MCF 10A (cell line): ENCODE measurements around the gene LARGE2. TPM values are rescaled to one million over a fixed set of nuclear protein-coding genes. Genes with fewer than 3 reads are reported as not detected.
A peak's percentile ranks its signal among the peaks of the same experiment; 100 is the strongest.

Experiments used
- BruUV-seq: library from RNA; stranded (reverse); fragments of 400-500 nt; replicated peaks from 2 replicates; lab custom pipeline; 2021; lab: Mats Ljungman, UMichigan
- CTCF ChIA-PET: fragments of 300-600 bp; sonication (Branson Sonifier 250); formaldehyde crosslinking; extraction: SDS; loops from one replicate; lab custom pipeline; 2021; ENCODE audit warnings: antibody characterized with exemption, inconsistent platforms; lab: Yijun Ruan, JAX
- POLR2A ChIA-PET: fragments of 300-600, 350-650 bp; sonication (Branson Sonifier 250); formaldehyde crosslinking; extraction: SDS; loops from one replicate; lab custom pipeline; 2020; ENCODE audit warnings: antibody characterized with exemption, inconsistent platforms; lab: Yijun Ruan, JAX
- DNase-seq: peaks from one replicate; pipeline ENCODE4 v3.0.0-alpha.2; 2018; ENCODE audit not compliant: unreplicated experiment
- H3K27ac Mint-ChIP-seq: one replicate; pipeline ENCODE4 v1.8.0; 2022; ENCODE audit warnings: mild to moderate bottlenecking, low read depth, mixed read lengths; ENCODE audit not compliant: unreplicated experiment
- H3K27me3 Mint-ChIP-seq: one replicate; pipeline ENCODE4 v1.8.0; 2022; ENCODE audit warnings: mixed read lengths; ENCODE audit not compliant: insufficient read depth, unreplicated experiment
- H3K36me3 Mint-ChIP-seq: one replicate; pipeline ENCODE4 v1.8.0; 2022; ENCODE audit warnings: mild to moderate bottlenecking, moderate library complexity, mixed read lengths; ENCODE audit not compliant: insufficient read depth, unreplicated experiment
- H3K4me1 Mint-ChIP-seq: one replicate; pipeline ENCODE4 v1.8.0; 2022; ENCODE audit warnings: mixed read lengths; ENCODE audit not compliant: insufficient read depth, unreplicated experiment
- H3K4me3 Mint-ChIP-seq: one replicate; pipeline ENCODE4 v1.8.0; 2022; ENCODE audit warnings: mild to moderate bottlenecking, moderate library complexity, mixed read lengths; ENCODE audit not compliant: unreplicated experiment
- H3K9me3 Mint-ChIP-seq: one replicate; pipeline ENCODE4 v1.8.0; 2022; ENCODE audit warnings: mixed read lengths; ENCODE audit not compliant: unreplicated experiment
- CTCF ChIP-seq: fragments of 200-600 bp; IDR thresholded peaks from one replicate; pipeline ENCODE4 v1.8.0; 2022; ENCODE audit warnings: antibody characterized with exemption, mild to moderate bottlenecking; ENCODE audit not compliant: unreplicated experiment
- intact Hi-C: fragments of 100-400 bp; cut with micrococcal nuclease; formaldehyde crosslinking; loops from 2 replicates; pipeline ENCODE4 v1.14.1; 2022
- total RNA-seq: library from RNA; stranded (reverse); gene quantifications from 2 replicates; pipeline ENCODE4 v1.2.3, GENCODE V29; 2022

The LARGE2 gene
- total RNA-seq, 1 experiment from 2014 or later = 0.91 TPM

GRCh38 chr11:45895553-45896259, 26.8 kb upstream of the LARGE2 start:
- ChIA-PET CTCF (interaction anchor here (0.7 kb wide), 1 partner anchor 46 kb away, joined by 5 read pairs; no protein-coding TSS in a partner anchor), POLR2A (interaction anchor here (0.6 kb wide), 1 partner anchor 22 kb away, joined by 3 read pairs; no protein-coding TSS in a partner anchor)

GRCh38 chr11:45896422-45896984, 26.0 kb upstream of the LARGE2 start:
- Mint-ChIP-seq H3K9me3 (no peaks in the 10 kb centered on the region), H3K27me3 (peaks cover 3% of the 10 kb centered on the region)

More at GRCh38 chr11:45895553-45896259, 26.8 kb upstream of the LARGE2 start:
- intact Hi-C loops = loop anchor here (10.0 kb wide), 1 partner anchor 51 kb away; the partner anchor contains the start of gene CRY2
- Mint-ChIP-seq H3K9me3 (no peaks in the 10 kb centered on the region), H3K4me1 (peaks cover 5% of the 10 kb centered on the region), H3K27ac (no peak overlapping the region), H3K36me3 (no peaks in the 10 kb centered on the region), H3K4me3 (no peak overlapping the region), H3K27me3 (peaks cover 11% of the 10 kb centered on the region)
- no peak for DNase-seq
- BruUV-seq = no TSS peak
- TF ChIP-seq CTCF = no peak

DNA sequence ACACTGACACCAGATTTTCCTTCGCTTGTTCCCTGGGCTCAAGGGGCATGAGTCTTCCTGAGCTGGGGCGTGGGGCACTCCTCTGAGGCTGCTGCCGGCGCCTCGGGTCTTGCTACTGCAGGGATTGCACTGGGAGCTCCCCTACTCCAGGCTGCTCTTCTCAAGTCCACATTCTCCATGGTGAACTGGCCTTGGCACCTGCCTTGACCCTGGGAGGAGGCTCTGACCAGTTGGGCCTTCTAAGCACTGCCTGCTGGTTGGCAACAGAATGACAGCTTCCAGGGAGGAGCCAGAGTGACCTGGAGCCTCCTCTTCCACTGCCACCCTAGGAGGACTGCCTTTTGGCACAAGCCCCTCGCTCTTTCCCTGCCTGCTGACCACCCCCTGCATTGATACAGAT, 24.9 kb upstream of the LARGE2 start:
- no peaks in the 10 kb centered on the region for H3K27me3 Mint-ChIP-seq
- H3K27ac Mint-ChIP-seq = no peak overlapping the region
- H3K4me1 Mint-ChIP-seq = peaks cover 8% of the 10 kb centered on the region
- ChIA-PET POLR2A (interaction anchor here (1.5 to 1.7 kb wide), 2 partner anchors 18 to 55 kb away, joined by 3 to 6 read pairs; no protein-coding TSS in a partner anchor), CTCF (interaction anchor here (0.6 to 0.7 kb wide), 2 partner anchors 110 to 1965 kb away, joined by 3 to 4 read pairs; no protein-coding TSS in a partner anchor)
- DNase-seq = no peak
- intact Hi-C loops = loop anchor here (10.0 kb wide), 1 partner anchor 53 kb away; the partner anchor contains the start of gene CRY2
- no peaks in the 10 kb centered on the region for H3K9me3 Mint-ChIP-seq
- H3K4me3 Mint-ChIP-seq = no peak overlapping the region
- H3K36me3 Mint-ChIP-seq = no peaks in the 10 kb centered on the region
- no peak for TF ChIP-seq CTCF
- no TSS peak for BruUV-seq

More at GRCh38 chr11:45896422-45896984, 26.0 kb upstream of the LARGE2 start:
- no peak for DNase-seq
- TF ChIP-seq CTCF = no peak
- POLR2A ChIA-PET = interaction anchor here (0.6 kb wide), 1 partner anchor 23 kb away, joined by 3 read pairs; no protein-coding TSS in a partner anchor
- CTCF ChIA-PET = interaction anchor here (0.7 kb wide), 1 partner anchor 46 kb away, joined by 5 read pairs; no protein-coding TSS in a partner anchor
- peaks cover 8% of the 10 kb centered on the region for H3K4me1 Mint-ChIP-seq
- no TSS peak for BruUV-seq
- intact Hi-C loops = loop anchor here (10.0 kb wide), 1 partner anchor 52 kb away; the partner anchor contains the start of gene CRY2
- no peak overlapping the region for H3K4me3 Mint-ChIP-seq
- H3K27ac Mint-ChIP-seq = no peak overlapping the region
- H3K36me3 Mint-ChIP-seq = no peaks in the 10 kb centered on the region

GRCh38 chr11:45899086-45899447, 23.4 kb upstream of the LARGE2 start:
- intact Hi-C loops = loop anchor here (10.0 kb wide), 1 partner anchor 54 kb away; the partner anchor contains the start of gene CRY2
- peak overlapping the region; percentile 47 for H3K4me3 Mint-ChIP-seq
- H3K4me1 Mint-ChIP-seq = peaks cover 8% of the 10 kb centered on the region
- CTCF ChIA-PET = interaction anchor here (1.1 to 1.2 kb wide), 2 partner anchors 39 to 56 kb away, joined by 4 read pairs; no protein-coding TSS in a partner anchor
- H3K9me3 Mint-ChIP-seq = no peaks in the 10 kb centered on the region
- BruUV-seq = no TSS peak
- H3K27ac Mint-ChIP-seq = no peak overlapping the region
- peaks cover under 1% of the 10 kb centered on the region for H3K36me3 Mint-ChIP-seq
- no peaks in the 10 kb centered on the region for H3K27me3 Mint-ChIP-seq
- TF ChIP-seq CTCF = no peak
- POLR2A ChIA-PET = interaction anchor here (0.6 to 1.7 kb wide), 5 partner anchors 8 to 693 kb away, joined by 3 to 6 read pairs (median 4); no protein-coding TSS in a partner anchor
- no peak for DNase-seq
